OCI-LY7 (cell line): ENCODE measurements around the gene MCRIP1.

Source experiments
- EZH2phosphoT487 ChIP-seq: fragments of 200-600 bp; sonication (generic); IDR thresholded peaks from 2 replicates; pipeline ENCODE4 v1.6.1; 2018; ENCODE audit warnings: low read depth, borderline replicate concordance, mild to moderate bottlenecking, mixed run types, antibody characterized with exemption, low read length, moderate library complexity, mixed read lengths
- TF ChIP-seq, protein P1 (sequence below): fragments of 200-600 bp; sonication (generic); conservative IDR thresholded peaks from 2 replicates; pipeline ENCODE4 v1.5.1; 2014; ENCODE audit warnings: mild to moderate bottlenecking, antibody characterized with exemption, low read length, moderate library complexity, mixed read lengths

DNA sequence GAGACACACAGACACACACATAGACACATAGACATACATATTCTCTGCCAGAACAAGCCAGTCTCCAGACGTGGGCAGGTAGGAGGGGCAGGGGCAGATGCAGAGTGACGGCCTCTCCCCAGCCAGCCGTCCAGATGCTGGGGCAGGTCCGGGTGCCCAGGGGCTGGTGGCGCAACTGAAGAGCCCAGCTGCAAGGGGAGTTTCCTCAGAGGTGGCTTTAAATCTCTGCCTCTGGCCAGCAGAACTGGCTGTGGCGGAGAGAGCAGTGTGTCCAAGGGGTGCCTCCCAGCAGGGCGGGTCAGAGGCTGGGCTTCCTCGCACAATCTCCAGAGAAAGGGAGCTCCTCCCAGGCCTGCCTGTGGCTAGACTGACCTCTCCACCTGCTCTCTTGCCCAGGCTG, 38.6 kb downstream of the MCRIP1 start:
- TF ChIP-seq, protein P1, sequence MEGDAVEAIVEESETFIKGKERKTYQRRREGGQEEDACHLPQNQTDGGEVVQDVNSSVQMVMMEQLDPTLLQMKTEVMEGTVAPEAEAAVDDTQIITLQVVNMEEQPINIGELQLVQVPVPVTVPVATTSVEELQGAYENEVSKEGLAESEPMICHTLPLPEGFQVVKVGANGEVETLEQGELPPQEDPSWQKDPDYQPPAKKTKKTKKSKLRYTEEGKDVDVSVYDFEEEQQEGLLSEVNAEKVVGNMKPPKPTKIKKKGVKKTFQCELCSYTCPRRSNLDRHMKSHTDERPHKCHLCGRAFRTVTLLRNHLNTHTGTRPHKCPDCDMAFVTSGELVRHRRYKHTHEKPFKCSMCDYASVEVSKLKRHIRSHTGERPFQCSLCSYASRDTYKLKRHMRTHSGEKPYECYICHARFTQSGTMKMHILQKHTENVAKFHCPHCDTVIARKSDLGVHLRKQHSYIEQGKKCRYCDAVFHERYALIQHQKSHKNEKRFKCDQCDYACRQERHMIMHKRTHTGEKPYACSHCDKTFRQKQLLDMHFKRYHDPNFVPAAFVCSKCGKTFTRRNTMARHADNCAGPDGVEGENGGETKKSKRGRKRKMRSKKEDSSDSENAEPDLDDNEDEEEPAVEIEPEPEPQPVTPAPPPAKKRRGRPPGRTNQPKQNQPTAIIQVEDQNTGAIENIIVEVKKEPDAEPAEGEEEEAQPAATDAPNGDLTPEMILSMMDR: no peak
- no peak for TF ChIP-seq EZH2phosphoT487
